PC-3 (cell line): ENCODE results near the gene UBXN4. TPM values are rescaled to one million over a fixed set of nuclear protein-coding genes. Genes with fewer than 3 reads are reported as not detected.

Source experiments
- ATAC-seq: fragments of 200-7000 bp; cut with Tn5 transposase; 2 replicates; pipeline ENCODE4 v1.9.1; 2020; ENCODE audit warnings: mild to moderate bottlenecking, moderate library complexity
- BruUV-seq: library from RNA; stranded (reverse); fragments of 400-500 nt; replicated peaks from 2 replicates; lab custom pipeline; 2021; lab: Mats Ljungman, UMichigan
- CTCF ChIA-PET: fragments of 300-600 bp; sonication (Branson Sonifier 250); formaldehyde crosslinking; loops from one replicate; lab custom pipeline; 2022; ENCODE audit warnings: antibody characterized with exemption; lab: Charles Lee
- POLR2A ChIA-PET: fragments of 300-600 bp; sonication (Branson Sonifier 250); formaldehyde crosslinking; loops from one replicate; lab custom pipeline; 2022; ENCODE audit warnings: antibody characterized with exemption; ENCODE audit not compliant: unreplicated experiment; lab: Charles Lee
- DNase-seq: peaks from one replicate; pipeline ENCODE4 v3.0.0-alpha.2; 2015
- H2AFZ ChIP-seq: fragments of 300-600 bp; sonication (generic); 2 replicates; pipeline ENCODE4 v1.6.0; 2016; ENCODE audit warnings: antibody characterized with exemption, low read length
- H3F3A ChIP-seq: fragments of 300-600 bp; sonication (generic); one replicate; pipeline ENCODE4 v1.6.0; 2017; ENCODE audit warnings: antibody characterized with exemption, low read length, control low read depth, mild to moderate bottlenecking; ENCODE audit not compliant: unreplicated experiment
- H3K27ac ChIP-seq: fragments of 300-600 bp; sonication (generic); 2 replicates; pipeline ENCODE4 v1.5.1; 2016; ENCODE audit warnings: mild to moderate bottlenecking, low read length
- H3K27me3 ChIP-seq: fragments of 300-600 bp; sonication (generic); 2 replicates; pipeline ENCODE4 v1.6.1; 2016; ENCODE audit warnings: low read length, mixed read lengths
- H3K36me3 ChIP-seq: fragments of 300-600 bp; sonication (generic); 2 replicates; pipeline ENCODE4 v1.6.1; 2016; ENCODE audit warnings: low read depth, mixed run types, low read length, mixed read lengths
- H3K4me1 ChIP-seq: fragments of 300-600 bp; sonication (generic); 2 replicates; pipeline ENCODE4 v1.5.1; 2016; ENCODE audit warnings: low read length; ENCODE audit not compliant: insufficient read depth
- H3K4me2 ChIP-seq: fragments of 300-600 bp; sonication (generic); 2 replicates; pipeline ENCODE4 v1.6.0; 2016; ENCODE audit warnings: low read length
- H3K4me3 ChIP-seq: fragments of 300-600 bp; sonication (generic); 2 replicates; pipeline ENCODE4 v1.5.1; 2016; ENCODE audit warnings: mild to moderate bottlenecking, low read length, mixed read lengths
- H3K79me2 ChIP-seq: fragments of 300-600 bp; sonication (generic); 2 replicates; pipeline ENCODE4 v1.6.1; 2017; ENCODE audit warnings: low read length, mixed read lengths
- H3K9ac ChIP-seq: fragments of 300-600 bp; sonication (generic); 2 replicates; pipeline ENCODE4 v1.6.0; 2016; ENCODE audit warnings: mild to moderate bottlenecking, low read length
- H3K9me2 ChIP-seq: fragments of 300-600 bp; sonication (generic); replicated peaks from 2 replicates; pipeline ENCODE4 v1.6.1; 2016; ENCODE audit warnings: mixed run types, low read length, mixed read lengths
- H3K9me3 ChIP-seq: fragments of 300-600 bp; sonication (generic); 2 replicates; pipeline ENCODE4 v1.6.1; 2016; ENCODE audit warnings: low read length, mixed read lengths
- H4K20me1 ChIP-seq: fragments of 300-600 bp; sonication (generic); 2 replicates; pipeline ENCODE4 v1.6.1; 2016; ENCODE audit warnings: low read length, mixed read lengths
- CTCF ChIP-seq: fragments of 300-600 bp; sonication (generic); conservative IDR thresholded peaks from 2 replicates; pipeline ENCODE4 v1.5.1; 2017; ENCODE audit warnings: antibody characterized with exemption, low read depth, mild to moderate bottlenecking, low read length
- EZH2 ChIP-seq: fragments of 300-600 bp; sonication (generic); IDR thresholded peaks from one replicate; pipeline ENCODE4 v1.6.1; 2017; ENCODE audit warnings: antibody characterized with exemption, mild to moderate bottlenecking, low read length; ENCODE audit not compliant: unreplicated experiment
- EZH2phosphoT487 ChIP-seq: fragments of 300-600 bp; sonication (generic); IDR thresholded peaks from 2 replicates; pipeline ENCODE4 v1.6.1; 2018; ENCODE audit warnings: mild to moderate bottlenecking, antibody characterized with exemption, low read length, borderline replicate concordance
- intact Hi-C: fragments of 100-400 bp; cut with micrococcal nuclease; formaldehyde crosslinking; loops from 2 replicates; pipeline ENCODE4 v1.9.0; 2023
- total RNA-seq: library from RNA; depleted of rRNA; stranded (reverse); fragments of >200 nt; gene quantifications from 2 replicates; pipeline ENCODE4 v1.2.3, GENCODE V29; 2014

Gene UBXN4
- total RNA-seq, 1 experiment from 2014 or later = 38.3 TPM

DNA sequence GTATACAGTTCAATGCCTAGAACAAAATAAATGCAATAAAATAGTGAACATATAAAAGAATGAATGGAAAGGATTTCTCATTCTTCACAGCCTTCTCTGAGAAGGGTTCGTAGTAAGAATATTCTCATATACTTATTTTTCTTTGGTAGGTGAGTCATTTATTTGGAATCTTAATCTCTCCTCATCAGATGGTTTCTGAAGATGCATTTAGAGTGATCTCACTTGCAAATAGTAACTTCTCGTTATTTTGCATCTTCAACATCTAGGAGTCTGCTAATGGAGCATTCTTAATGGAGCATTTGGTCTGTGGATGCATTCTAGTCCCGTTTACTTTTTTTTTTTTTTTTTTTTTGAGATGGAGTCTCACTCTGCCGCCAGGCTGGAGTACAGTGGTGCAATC is 3.9 kb downstream of the UBXN4 start:
- no peaks in the 10 kb centered on the region for H3K9me2 ChIP-seq
- DNase-seq (peak; percentile 52), ATAC-seq (0 out of 2 replicates have a peak, but pooled peaks have one; percentile 1)
- intact Hi-C loops = no loop called here
- peaks cover 68% of the 10 kb centered on the region for H3K79me2 ChIP-seq
- H3K27me3 ChIP-seq = no peaks in the 10 kb centered on the region
- H3K4me3 ChIP-seq = no peak overlapping the region
- ChIA-PET CTCF (interaction anchor here (1.3 kb wide), 1 partner anchor 52 kb away, joined by 3 read pairs; no protein-coding TSS in a partner anchor), POLR2A (no interaction called here)
- peaks cover 11% of the 10 kb centered on the region; the same call in 1 of the 2 replicates for H3K36me3 ChIP-seq
- BruUV-seq = no TSS peak
- no peak overlapping the region for H3K27ac ChIP-seq
- no peak overlapping the region for H2AFZ ChIP-seq
- H3K4me1 ChIP-seq = peaks cover 18% of the 10 kb centered on the region
- H3K4me2 ChIP-seq = peak overlapping the region; percentile 36
- H4K20me1 ChIP-seq = peaks cover 35% of the 10 kb centered on the region
- H3K9ac ChIP-seq = no peak overlapping the region
- TF ChIP-seq EZH2phosphoT487 = no peak
- TF ChIP-seq CTCF = no peak
- no peak for TF ChIP-seq EZH2
- no peaks in the 10 kb centered on the region for H3F3A ChIP-seq
- H3K9me3 ChIP-seq = no peaks in the 10 kb centered on the region

DNA sequence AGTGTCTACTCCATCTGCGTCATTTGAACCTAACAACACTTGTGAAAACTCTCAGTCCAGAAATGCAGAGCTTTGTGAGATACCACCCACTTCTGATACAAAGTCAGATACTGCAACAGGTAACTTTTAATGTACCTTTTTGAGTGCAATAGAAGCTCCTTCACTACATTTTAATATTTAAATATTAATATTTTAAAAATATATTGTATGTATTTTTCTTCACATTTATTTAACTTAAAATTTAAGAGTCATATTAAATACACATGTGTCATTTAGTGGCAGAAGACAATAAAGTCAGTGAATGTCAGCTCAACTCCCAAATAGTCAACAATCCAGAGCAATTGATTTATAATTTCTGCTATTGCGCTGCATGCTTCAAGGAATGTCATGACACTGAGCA is 13.9 kb downstream of the UBXN4 start:
- no peaks in the 10 kb centered on the region for H3K27me3 ChIP-seq
- ATAC-seq (no peak), DNase-seq (no peak)
- no peak overlapping the region for H3K9ac ChIP-seq
- no peaks in the 10 kb centered on the region for H3K79me2 ChIP-seq
- intact Hi-C loops = no loop called here
- no peak overlapping the region for H2AFZ ChIP-seq
- H3K9me3 ChIP-seq = no peaks in the 10 kb centered on the region
- POLR2A ChIA-PET = no interaction called here
- H3K27ac ChIP-seq = no peak overlapping the region
- CTCF ChIA-PET = no interaction called here
- H3K4me3 ChIP-seq = no peak overlapping the region
- H3K4me1 ChIP-seq = no peaks in the 10 kb centered on the region
- H3K9me2 ChIP-seq = no peaks in the 10 kb centered on the region
- H4K20me1 ChIP-seq = no peaks in the 10 kb centered on the region
- no peak for TF ChIP-seq EZH2
- no peak for TF ChIP-seq EZH2phosphoT487
- no peak for TF ChIP-seq CTCF
- no peaks in the 10 kb centered on the region for H3F3A ChIP-seq
- H3K36me3 ChIP-seq = peaks cover 50% of the 10 kb centered on the region
- H3K4me2 ChIP-seq = no peak overlapping the region
- no TSS peak for BruUV-seq

- Histone ChIP-seq H3K4me1 (no peaks in the 10 kb centered on the region), H3K4me3 (no peak overlapping the region), H3K27ac (no peak overlapping the region), H3K4me2 (no peak overlapping the region), H2AFZ (no peak overlapping the region), H3F3A (no peaks in the 10 kb centered on the region), H3K79me2 (no peaks in the 10 kb centered on the region), H4K20me1 (no peaks in the 10 kb centered on the region), H3K9me2 (no peaks in the 10 kb centered on the region), H3K9ac (no peak overlapping the region), H3K9me3 (no peaks in the 10 kb centered on the region), H3K27me3 (no peaks in the 10 kb centered on the region), H3K36me3 (peaks cover 56% of the 10 kb centered on the region)
- intact Hi-C loops = no loop called here
- ATAC-seq (no peak), DNase-seq (no peak)
- TF ChIP-seq EZH2phosphoT487 = no peak
- no peak for TF ChIP-seq EZH2
- no peak for TF ChIP-seq CTCF
- BruUV-seq = no TSS peak
- ChIA-PET CTCF (no interaction called here), POLR2A (no interaction called here)
Observed at GRCh38 chr2:135756692-135757091, 15.0 kb downstream of the UBXN4 start.
